HepG2 (cell line): ENCODE data around the gene SLC19A1. TPM values are rescaled to one million over a fixed set of nuclear protein-coding genes. Genes with fewer than 3 reads are reported as not detected.

Experiments used
- ARNTL ChIP-seq: sonication (generic); formaldehyde crosslinking; IDR thresholded peaks from 2 replicates; pipeline ENCODE4 v1.4.0; 2020; ENCODE audit warnings: mild to moderate bottlenecking, missing genetic modification reagents
- FOXP1 ChIP-seq, 2 experiments: fragments of 450-650 bp in 1 of 2; IDR thresholded peaks; 2 replicates each; pipeline ENCODE4 v1.6.1; 2017 to 2018; ENCODE audit warnings: antibody characterized with exemption in 1 of 2
- HNRNPK ChIP-seq: fragments of 200-400 bp; formaldehyde crosslinking; IDR thresholded peaks from 2 replicates; pipeline ENCODE4 v1.6.1; 2018; ENCODE audit warnings: low read length, low read depth, moderate library complexity, mild to moderate bottlenecking; ENCODE audit not compliant: poor library complexity, severe bottlenecking
- KLF12 ChIP-seq: sonication (generic); formaldehyde crosslinking; IDR thresholded peaks from 2 replicates; pipeline ENCODE4 v1.4.0; 2020; ENCODE audit warnings: missing genetic modification reagents, borderline replicate concordance
- KLF13 ChIP-seq: sonication (generic); formaldehyde crosslinking; IDR thresholded peaks from 2 replicates; pipeline ENCODE4 v1.4.0; 2020; ENCODE audit warnings: mild to moderate bottlenecking, missing genetic modification reagents
- PPARG ChIP-seq: conservative IDR thresholded peaks from 2 replicates; pipeline ENCODE4 v1.6.1; 2016; ENCODE audit warnings: missing biosample characterization, missing genetic modification reagents
- RAD21 ChIP-seq: fragments of 450-650 bp; formaldehyde crosslinking; IDR thresholded peaks from 2 replicates; pipeline ENCODE4 v1.5.0; 2020; ENCODE audit warnings: mild to moderate bottlenecking
- RFX3 ChIP-seq: IDR thresholded peaks from 2 replicates; pipeline ENCODE4 v1.6.1; 2016; ENCODE audit warnings: missing biosample characterization, missing genetic modification reagents
- SETDB1 ChIP-seq: sonication (generic); formaldehyde crosslinking; IDR thresholded peaks from 2 replicates; pipeline ENCODE4 v1.5.1; 2020; ENCODE audit warnings: missing genetic modification reagents, mild to moderate bottlenecking, borderline replicate concordance
- SP140L ChIP-seq: sonication (generic); formaldehyde crosslinking; IDR thresholded peaks from 2 replicates; pipeline ENCODE4 v1.4.0; 2020; ENCODE audit warnings: missing genetic modification reagents, borderline replicate concordance
- U2AF1 ChIP-seq: fragments of 200-400 bp; formaldehyde crosslinking; optimal IDR thresholded peaks from 2 replicates; pipeline ENCODE3; 2017; ENCODE audit warnings: mild to moderate bottlenecking, low read depth, low read length
- ZNF530 ChIP-seq: sonication (generic); formaldehyde crosslinking; IDR thresholded peaks from 2 replicates; pipeline ENCODE4 v1.5.0; 2020; ENCODE audit warnings: low read depth, mild to moderate bottlenecking, missing genetic modification reagents
- ZNF615 ChIP-seq: sonication (generic); formaldehyde crosslinking; IDR thresholded peaks from 2 replicates; pipeline ENCODE4 v1.5.0; 2020; ENCODE audit warnings: mild to moderate bottlenecking, missing genetic modification reagents, borderline replicate concordance
- ZNF83 ChIP-seq: sonication (generic); formaldehyde crosslinking; IDR thresholded peaks from 2 replicates; pipeline ENCODE4 v1.4.0; 2020; ENCODE audit warnings: missing genetic modification reagents, mild to moderate bottlenecking, borderline replicate concordance
- ZNF850 ChIP-seq: sonication (generic); formaldehyde crosslinking; conservative IDR thresholded peaks from 2 replicates; pipeline ENCODE4 v1.9.0; 2021; ENCODE audit warnings: mild to moderate bottlenecking, missing genetic modification reagents
- ZNF878 ChIP-seq: sonication (generic); formaldehyde crosslinking; IDR thresholded peaks from 2 replicates; pipeline ENCODE4 v1.8.1; 2023; ENCODE audit warnings: mild to moderate bottlenecking, missing genetic modification reagents, moderate library complexity
- ZSCAN9 ChIP-seq: IDR thresholded peaks from 2 replicates; pipeline ENCODE4 v1.6.1; 2016; ENCODE audit warnings: borderline replicate concordance
- polyA plus RNA-seq, 8 experiments: library from polyadenylated mRNA; depleted of rRNA in 3 of 8; stranded (reverse) in 7 of 8; unstranded in 1 of 8; fragments of >200 nt; fragmentation: Illumina TruSeq in 4 of 8; extraction: Trizol in 4 of 8; gene quantifications; 2 replicates each; pipeline versions ENCODE4 v1.2.1 to v1.2.3, GENCODE V29; 2011 to 2016; ENCODE audit warnings: low read depth in 4 of 8, missing spikeins in 1 of 8, mixed read lengths in 1 of 8; ENCODE audit not compliant: insufficient read depth in 1 of 8
- total RNA-seq, 5 experiments: library from RNA; depleted of rRNA; stranded (reverse); fragments of >200 nt; fragmentation: Illumina TruSeq; extraction: Trizol; gene quantifications; 2 replicates each; pipeline ENCODE4 v1.2.3, GENCODE V29; 2016; ENCODE audit warnings: low read depth in 1 of 5
- TF ChIP-seq, protein P1 (sequence below): IDR thresholded peaks from 2 replicates; pipeline ENCODE4 v1.6.1; 2012; ENCODE audit warnings: low read length, improper control_type of control experiment
- TF ChIP-seq, protein P2 (sequence below): sonication (generic); formaldehyde crosslinking; IDR thresholded peaks from 2 replicates; pipeline ENCODE4 v1.9.0; 2022; ENCODE audit warnings: missing genetic modification reagents, mild to moderate bottlenecking, borderline replicate concordance
- TF ChIP-seq, protein P3 (sequence below): IDR thresholded peaks from 2 replicates; pipeline ENCODE4 v1.6.1; 2016; ENCODE audit warnings: control low read depth
- TF ChIP-seq, protein P4 (sequence below): sonication (generic); formaldehyde crosslinking; IDR thresholded peaks from 2 replicates; pipeline ENCODE4 v1.8.0; 2023; ENCODE audit warnings: mild to moderate bottlenecking, missing genetic modification reagents

The SLC19A1 gene
- total and polyA plus RNA-seq, 2 of the 13 experiments (the other 11 are each of a cell fraction or from before 2014, with no cell fraction given): 21.8 to 23.0 TPM

DNA sequence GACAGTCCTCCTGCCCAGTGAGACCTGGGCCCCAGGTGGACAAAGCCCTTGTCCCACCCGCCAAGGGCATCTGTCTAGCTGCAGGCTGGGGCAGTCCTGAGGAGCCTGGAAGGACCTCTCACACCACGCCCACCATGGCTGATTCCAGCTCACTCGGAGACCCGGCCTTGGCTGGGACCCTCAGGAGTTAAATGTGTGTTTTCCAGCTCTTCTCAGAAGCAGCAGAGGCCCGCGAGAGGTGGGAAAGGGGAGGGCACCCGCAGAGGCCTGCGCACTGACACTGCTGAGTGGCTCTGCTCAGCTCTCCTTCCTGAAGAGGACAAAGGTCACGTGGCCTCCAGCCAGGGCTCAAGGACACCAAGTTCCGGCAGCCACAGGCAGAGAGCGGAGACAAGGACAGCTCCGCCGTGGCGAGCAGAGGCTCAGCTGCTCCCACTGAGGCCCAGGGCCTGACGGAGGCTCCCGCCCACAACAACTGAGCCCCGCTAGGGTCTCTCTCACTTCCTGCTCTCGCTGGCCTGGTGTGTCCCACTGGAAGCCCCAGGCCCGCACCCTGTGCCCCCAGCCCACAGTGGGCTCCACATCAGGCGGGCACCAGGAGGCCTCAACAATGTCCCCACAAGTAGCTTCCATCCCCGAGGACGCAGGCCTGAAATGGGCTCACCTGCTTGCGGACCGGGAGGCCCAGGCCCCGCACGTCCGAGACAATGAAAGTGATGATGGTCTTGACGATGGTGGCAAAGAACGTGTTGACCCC, 16.9 kb downstream of the SLC19A1 start (continued):
- TF ChIP-seq FOXP1 (IDR thresholded peaks at IDR 0.05) (no peak), FOXP1 (CRISPR knock-in tag; IDR thresholded peaks at IDR 0.05) (0 out of 2 replicates have a peak, but pooled peaks have one; percentile 15), ZNF83 (no peak), RAD21 (CRISPR knock-in tag) (no peak), ZSCAN9 (peak; percentile 54; the same call in 1 of the 2 replicates), SETDB1 (CRISPR knock-in tag) (no peak), ARNTL (CRISPR knock-in tag) (peak; percentile 83), ZNF530 (CRISPR knock-in tag) (no peak), ZNF878 (no peak), PPARG (CRISPR knock-in tag) (peak; percentile 64; the same call in 1 of the 2 replicates), HNRNPK (no peak), ZNF615 (CRISPR knock-in tag) (no peak), KLF12 (CRISPR knock-in tag) (no peak; the same call in 1 of the 2 replicates), U2AF1 (peak; percentile 65), ZNF850 (CRISPR knock-in tag) (no peak), KLF13 (CRISPR knock-in tag) (no peak), RFX3 (CRISPR knock-in tag) (no peak), SP140L (no peak)
- TF ChIP-seq, protein P1, sequence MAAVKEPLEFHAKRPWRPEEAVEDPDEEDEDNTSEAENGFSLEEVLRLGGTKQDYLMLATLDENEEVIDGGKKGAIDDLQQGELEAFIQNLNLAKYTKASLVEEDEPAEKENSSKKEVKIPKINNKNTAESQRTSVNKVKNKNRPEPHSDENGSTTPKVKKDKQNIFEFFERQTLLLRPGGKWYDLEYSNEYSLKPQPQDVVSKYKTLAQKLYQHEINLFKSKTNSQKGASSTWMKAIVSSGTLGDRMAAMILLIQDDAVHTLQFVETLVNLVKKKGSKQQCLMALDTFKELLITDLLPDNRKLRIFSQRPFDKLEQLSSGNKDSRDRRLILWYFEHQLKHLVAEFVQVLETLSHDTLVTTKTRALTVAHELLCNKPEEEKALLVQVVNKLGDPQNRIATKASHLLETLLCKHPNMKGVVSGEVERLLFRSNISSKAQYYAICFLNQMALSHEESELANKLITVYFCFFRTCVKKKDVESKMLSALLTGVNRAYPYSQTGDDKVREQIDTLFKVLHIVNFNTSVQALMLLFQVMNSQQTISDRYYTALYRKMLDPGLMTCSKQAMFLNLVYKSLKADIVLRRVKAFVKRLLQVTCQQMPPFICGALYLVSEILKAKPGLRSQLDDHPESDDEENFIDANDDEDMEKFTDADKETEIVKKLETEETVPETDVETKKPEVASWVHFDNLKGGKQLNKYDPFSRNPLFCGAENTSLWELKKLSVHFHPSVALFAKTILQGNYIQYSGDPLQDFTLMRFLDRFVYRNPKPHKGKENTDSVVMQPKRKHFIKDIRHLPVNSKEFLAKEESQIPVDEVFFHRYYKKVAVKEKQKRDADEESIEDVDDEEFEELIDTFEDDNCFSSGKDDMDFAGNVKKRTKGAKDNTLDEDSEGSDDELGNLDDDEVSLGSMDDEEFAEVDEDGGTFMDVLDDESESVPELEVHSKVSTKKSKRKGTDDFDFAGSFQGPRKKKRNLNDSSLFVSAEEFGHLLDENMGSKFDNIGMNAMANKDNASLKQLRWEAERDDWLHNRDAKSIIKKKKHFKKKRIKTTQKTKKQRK: no peak
- TF ChIP-seq, protein P2, sequence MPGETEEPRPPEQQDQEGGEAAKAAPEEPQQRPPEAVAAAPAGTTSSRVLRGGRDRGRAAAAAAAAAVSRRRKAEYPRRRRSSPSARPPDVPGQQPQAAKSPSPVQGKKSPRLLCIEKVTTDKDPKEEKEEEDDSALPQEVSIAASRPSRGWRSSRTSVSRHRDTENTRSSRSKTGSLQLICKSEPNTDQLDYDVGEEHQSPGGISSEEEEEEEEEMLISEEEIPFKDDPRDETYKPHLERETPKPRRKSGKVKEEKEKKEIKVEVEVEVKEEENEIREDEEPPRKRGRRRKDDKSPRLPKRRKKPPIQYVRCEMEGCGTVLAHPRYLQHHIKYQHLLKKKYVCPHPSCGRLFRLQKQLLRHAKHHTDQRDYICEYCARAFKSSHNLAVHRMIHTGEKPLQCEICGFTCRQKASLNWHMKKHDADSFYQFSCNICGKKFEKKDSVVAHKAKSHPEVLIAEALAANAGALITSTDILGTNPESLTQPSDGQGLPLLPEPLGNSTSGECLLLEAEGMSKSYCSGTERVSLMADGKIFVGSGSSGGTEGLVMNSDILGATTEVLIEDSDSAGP (CRISPR knock-in tag): peak; percentile 53; the same call in 1 of the 2 replicates
- TF ChIP-seq, protein P3, sequence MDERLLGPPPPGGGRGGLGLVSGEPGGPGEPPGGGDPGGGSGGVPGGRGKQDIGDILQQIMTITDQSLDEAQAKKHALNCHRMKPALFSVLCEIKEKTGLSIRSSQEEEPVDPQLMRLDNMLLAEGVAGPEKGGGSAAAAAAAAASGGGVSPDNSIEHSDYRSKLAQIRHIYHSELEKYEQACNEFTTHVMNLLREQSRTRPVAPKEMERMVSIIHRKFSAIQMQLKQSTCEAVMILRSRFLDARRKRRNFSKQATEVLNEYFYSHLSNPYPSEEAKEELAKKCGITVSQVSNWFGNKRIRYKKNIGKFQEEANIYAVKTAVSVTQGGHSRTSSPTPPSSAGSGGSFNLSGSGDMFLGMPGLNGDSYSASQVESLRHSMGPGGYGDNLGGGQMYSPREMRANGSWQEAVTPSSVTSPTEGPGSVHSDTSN (CRISPR knock-in tag): no peak
- TF ChIP-seq, protein P4, sequence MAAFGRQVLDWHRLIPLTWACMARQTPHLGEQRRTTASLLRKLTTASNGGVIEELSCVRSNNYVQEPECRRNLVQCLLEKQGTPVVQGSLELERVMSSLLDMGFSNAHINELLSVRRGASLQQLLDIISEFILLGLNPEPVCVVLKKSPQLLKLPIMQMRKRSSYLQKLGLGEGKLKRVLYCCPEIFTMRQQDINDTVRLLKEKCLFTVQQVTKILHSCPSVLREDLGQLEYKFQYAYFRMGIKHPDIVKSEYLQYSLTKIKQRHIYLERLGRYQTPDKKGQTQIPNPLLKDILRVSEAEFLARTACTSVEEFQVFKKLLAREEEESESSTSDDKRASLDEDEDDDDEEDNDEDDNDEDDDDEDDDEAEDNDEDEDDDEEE: peak; percentile 68; the same call in 1 of the 2 replicates
